Breast epithelium (tissue), 3 donors: ENCODE results near the gene COPS3.

Experiments used
- POLR2A ChIP-seq: fragments of 450-650 bp; IDR thresholded peaks from one replicate; pipeline ENCODE4 v1.6.1; 2016; ENCODE audit warnings: antibody characterized with exemption, mild to moderate bottlenecking, moderate library complexity
- TF ChIP-seq, protein P1 (sequence below), 3 donors: fragments of 450-650 bp; IDR thresholded peaks; one replicate each; pipeline ENCODE4 v1.5.1; 2016 to 2017; ENCODE audit warnings: antibody characterized with exemption in 3 of 3, mild to moderate bottlenecking in 3 of 3, moderate library complexity in 3 of 3

GRCh38 chr17:17216236-17216635 lies 64.8 kb downstream of the COPS3 start:
- TF ChIP-seq, protein P1, sequence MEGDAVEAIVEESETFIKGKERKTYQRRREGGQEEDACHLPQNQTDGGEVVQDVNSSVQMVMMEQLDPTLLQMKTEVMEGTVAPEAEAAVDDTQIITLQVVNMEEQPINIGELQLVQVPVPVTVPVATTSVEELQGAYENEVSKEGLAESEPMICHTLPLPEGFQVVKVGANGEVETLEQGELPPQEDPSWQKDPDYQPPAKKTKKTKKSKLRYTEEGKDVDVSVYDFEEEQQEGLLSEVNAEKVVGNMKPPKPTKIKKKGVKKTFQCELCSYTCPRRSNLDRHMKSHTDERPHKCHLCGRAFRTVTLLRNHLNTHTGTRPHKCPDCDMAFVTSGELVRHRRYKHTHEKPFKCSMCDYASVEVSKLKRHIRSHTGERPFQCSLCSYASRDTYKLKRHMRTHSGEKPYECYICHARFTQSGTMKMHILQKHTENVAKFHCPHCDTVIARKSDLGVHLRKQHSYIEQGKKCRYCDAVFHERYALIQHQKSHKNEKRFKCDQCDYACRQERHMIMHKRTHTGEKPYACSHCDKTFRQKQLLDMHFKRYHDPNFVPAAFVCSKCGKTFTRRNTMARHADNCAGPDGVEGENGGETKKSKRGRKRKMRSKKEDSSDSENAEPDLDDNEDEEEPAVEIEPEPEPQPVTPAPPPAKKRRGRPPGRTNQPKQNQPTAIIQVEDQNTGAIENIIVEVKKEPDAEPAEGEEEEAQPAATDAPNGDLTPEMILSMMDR (IDR thresholded peaks at IDR 0.05) = no peak
- TF ChIP-seq POLR2A = no peak
